ENCODE measurements around the gene LAGE3. TPM values are rescaled to one million over a fixed set of nuclear protein-coding genes. Genes with fewer than 3 reads are reported as not detected.

The LAGE3 gene
- total and polyA plus RNA-seq, 8 donors: 9.5 to 19.6 (median 12.7) TPM

- DNase-seq (peak; percentile 90 to 96 (median 94)), ATAC-seq (peak; percentile 82 to 93 (median 86)), FAIRE-seq (no peak)
- no peak for TF ChIP-seq CTCF (IDR thresholded peaks at IDR 0.05)
- Histone ChIP-seq H3K9me3 (no peaks in the 10 kb centered on the region), H3K4me1 (peaks cover 0 to 5% (median 0%) of the 10 kb centered on the region in 3 donors), H3K4me3 (peak within 1 kb of the TSS; percentile 33 to 59 (median 56)), H3K27ac (peak within 1 kb of the TSS; percentile 84 to 94 (median 88)), H3K27me3 (no peaks in the 10 kb centered on the region), H3K36me3 (no peaks in the 10 kb centered on the region)
- intact Hi-C loops (cut with DNase I): no loop called here
- WGBS, 2 donors: 1 to 28% methylated on average over 51 to 65 of the region's 71 CpGs
Measured at GRCh38 chrX:154490414-154491083, 11.5 kb upstream of the LAGE3 start, which contains the start of gene SLC10A3. Gene SLC10A3, minus strand, starts transcription at chrX:154490629. Its CDS starts 1,689 bp downstream, at chrX:154488940.

DNA sequence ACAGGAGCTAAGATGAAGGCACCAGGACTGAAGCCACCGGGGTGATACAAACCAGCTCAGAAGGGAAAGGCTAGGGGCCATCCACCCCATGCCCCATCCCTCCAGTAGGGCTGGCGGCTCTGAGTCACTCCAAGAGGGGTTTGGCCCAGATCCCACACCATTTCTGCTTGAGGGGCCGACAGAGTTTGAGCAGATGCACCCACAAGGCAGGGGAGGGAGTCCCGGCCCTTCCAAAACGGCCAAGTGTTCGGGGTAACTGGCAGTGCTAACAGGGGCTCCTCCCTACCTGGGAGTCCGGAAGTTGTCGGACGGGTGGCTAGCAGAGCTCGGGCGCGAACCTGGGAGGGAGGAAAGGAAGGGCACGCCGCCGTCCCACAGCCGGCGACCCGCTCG lies 10.9 kb upstream of the LAGE3 start:
- intact Hi-C loops (cut with DNase I): no loop called here
- Histone ChIP-seq H3K36me3 (no peaks in the 10 kb centered on the region), H3K4me3 (peak overlapping the region; percentile 33 to 59 (median 56)), H3K27me3 (no peaks in the 10 kb centered on the region), H3K27ac (peak overlapping the region; percentile 84 to 94 (median 88)), H3K9me3 (no peaks in the 10 kb centered on the region), H3K4me1 (peaks cover 0 to 5% (median 0%) of the 10 kb centered on the region in 3 donors)
- 0 to 52% methylated on average over 11 to 19 of the region's 19 CpGs for WGBS, 2 donors
- ATAC-seq (peak in 2 of 4 donors; percentile 12 to 14), DNase-seq (peak in 3 of 6 donors; percentile 26 to 48 (median 37)), FAIRE-seq (no peak)
- no peak for TF ChIP-seq CTCF (IDR thresholded peaks at IDR 0.05)

- intact Hi-C loops (cut with DNase I): no loop called here
- H3K4me3 ChIP-seq: peak overlapping the region in 2 of 4 donors; percentile 56 to 59
- H3K36me3 ChIP-seq: no peaks in the 10 kb centered on the region
- no peaks in the 10 kb centered on the region for H3K9me3 ChIP-seq
- 76 to 78% methylated on average over 4 of the region's 4 CpGs for WGBS, 2 donors
- H3K27ac ChIP-seq: no peak overlapping the region
- H3K4me1 ChIP-seq: peaks cover 0 to 5% (median 0%) of the 10 kb centered on the region in 3 donors
- no peak for TF ChIP-seq CTCF (IDR thresholded peaks at IDR 0.05)
- ATAC-seq (no peak), FAIRE-seq (no peak), DNase-seq (no peak)
- H3K27me3 ChIP-seq: no peaks in the 10 kb centered on the region
Measured at GRCh38 chrX:154489182-154489581, 10.1 kb upstream of the LAGE3 start.

- no peak for TF ChIP-seq CTCF (IDR thresholded peaks at IDR 0.05)
- WGBS, 2 donors: 78 to 80% methylated on average over 20 of the region's 20 CpGs
- H3K36me3 ChIP-seq: no peaks in the 10 kb centered on the region
- no peak overlapping the region for H3K4me3 ChIP-seq
- H3K27me3 ChIP-seq: no peaks in the 10 kb centered on the region
- no peaks in the 10 kb centered on the region for H3K9me3 ChIP-seq
- intact Hi-C loops (cut with DNase I): no loop called here
- ATAC-seq (no peak), DNase-seq (peak in 2 of 6 donors; percentile 55 to 80), FAIRE-seq (no peak)
- H3K4me1 ChIP-seq: peaks cover 0 to 5% (median 0%) of the 10 kb centered on the region in 3 donors
- no peak overlapping the region for H3K27ac ChIP-seq
Measured at GRCh38 chrX:154488336-154489075, 9.4 kb upstream of the LAGE3 start.

Data from pancreas (tissue), 10 donors.